ENCODE measurements around the gene BEND7. TPM values are rescaled to one million over a fixed set of nuclear protein-coding genes. Genes with fewer than 3 reads are reported as not detected.
A peak's percentile ranks its signal among the peaks of the same experiment; 100 is the strongest.

The BEND7 gene
- total RNA-seq, 6 experiments from 2014 or later = 0.14 to 2.0 (median 0.49) TPM

- Mint-ChIP-seq H3K9me3 (no peaks in the 10 kb centered on the region), H3K27me3 (ENCODE audit: insufficient read depth) (peaks cover 6% of the 10 kb centered on the region; the same call in 1 of the 2 replicates), H3K4me3 (no peak overlapping the region), H3K36me3 (ENCODE audit: low read depth) (no peaks in the 10 kb centered on the region), H3K27ac (no peak overlapping the region), H3K4me1 (ENCODE audit: low read depth) (no peaks in the 10 kb centered on the region)
- no peak for TF ChIP-seq CTCF (IDR thresholded peaks at IDR 0.05)
- DNase-seq = no peak
These were observed 45.7 kb downstream of the BEND7 start for GRCh38 chr10:13483073-13483472.

GRCh38 chr10:13481690-13482089, 47.1 kb downstream of the BEND7 start:
- H3K36me3 Mint-ChIP-seq (ENCODE audit: low read depth) = no peaks in the 10 kb centered on the region
- H3K27me3 Mint-ChIP-seq (ENCODE audit: insufficient read depth) = peaks cover 6% of the 10 kb centered on the region; the same call in 1 of the 2 replicates
- no peak for DNase-seq
- TF ChIP-seq CTCF (IDR thresholded peaks at IDR 0.05) = no peak
- no peak overlapping the region for H3K27ac Mint-ChIP-seq
- no peak overlapping the region for H3K4me3 Mint-ChIP-seq
- no peaks in the 10 kb centered on the region for H3K4me1 Mint-ChIP-seq (ENCODE audit: low read depth)
- no peaks in the 10 kb centered on the region for H3K9me3 Mint-ChIP-seq

GRCh38 chr10:13475124-13475523, 53.7 kb downstream of the BEND7 start:
- H3K4me3 Mint-ChIP-seq = no peak overlapping the region
- H3K27me3 Mint-ChIP-seq (ENCODE audit: insufficient read depth) = peaks cover 3% of the 10 kb centered on the region; the same call in 1 of the 2 replicates
- H3K9me3 Mint-ChIP-seq = no peaks in the 10 kb centered on the region
- no peaks in the 10 kb centered on the region for H3K4me1 Mint-ChIP-seq (ENCODE audit: low read depth)
- no peak overlapping the region for H3K27ac Mint-ChIP-seq
- no peak for DNase-seq
- TF ChIP-seq CTCF (IDR thresholded peaks at IDR 0.05) = no peak
- H3K36me3 Mint-ChIP-seq (ENCODE audit: low read depth) = no peaks in the 10 kb centered on the region

GRCh38 chr10:13473986-13474385, 54.8 kb downstream of the BEND7 start:
- H3K4me3 Mint-ChIP-seq = no peak overlapping the region
- H3K4me1 Mint-ChIP-seq (ENCODE audit: low read depth) = no peaks in the 10 kb centered on the region
- H3K36me3 Mint-ChIP-seq (ENCODE audit: low read depth) = no peaks in the 10 kb centered on the region
- H3K9me3 Mint-ChIP-seq = no peaks in the 10 kb centered on the region
- no peak overlapping the region for H3K27ac Mint-ChIP-seq
- peaks cover 2% of the 10 kb centered on the region for H3K27me3 Mint-ChIP-seq (ENCODE audit: insufficient read depth)
- no peak for TF ChIP-seq CTCF (IDR thresholded peaks at IDR 0.05)
- DNase-seq = no peak

- H3K36me3 Mint-ChIP-seq (ENCODE audit: low read depth) = no peaks in the 10 kb centered on the region
- H3K27me3 Mint-ChIP-seq (ENCODE audit: insufficient read depth) = peaks cover 2% of the 10 kb centered on the region
- H3K9me3 Mint-ChIP-seq = no peaks in the 10 kb centered on the region
- H3K27ac Mint-ChIP-seq = no peak overlapping the region
- no peaks in the 10 kb centered on the region for H3K4me1 Mint-ChIP-seq (ENCODE audit: low read depth)
- TF ChIP-seq CTCF (IDR thresholded peaks at IDR 0.05) = no peak
- no peak overlapping the region for H3K4me3 Mint-ChIP-seq
- DNase-seq = no peak
These were observed 56.5 kb downstream of the BEND7 start for GRCh38 chr10:13472359-13472758.

GRCh38 chr10:13470270-13470669, 58.5 kb downstream of the BEND7 start:
- no peak for DNase-seq
- H3K27me3 Mint-ChIP-seq (ENCODE audit: insufficient read depth) = peaks cover 2% of the 10 kb centered on the region
- H3K36me3 Mint-ChIP-seq (ENCODE audit: low read depth) = no peaks in the 10 kb centered on the region
- no peaks in the 10 kb centered on the region for H3K4me1 Mint-ChIP-seq (ENCODE audit: low read depth)
- no peak overlapping the region for H3K27ac Mint-ChIP-seq
- no peaks in the 10 kb centered on the region for H3K9me3 Mint-ChIP-seq
- peak; percentile 50 for TF ChIP-seq CTCF (IDR thresholded peaks at IDR 0.05)
- no peak overlapping the region for H3K4me3 Mint-ChIP-seq
